SK-N-MC (cell line): Measurements from ENCODE around the gene RPL37A.

Experiments used
- EZH2 ChIP-seq: fragments of 200-600 bp; sonication (generic); IDR thresholded peaks from one replicate; pipeline ENCODE4 v1.6.1; 2017; ENCODE audit warnings: antibody characterized with exemption
- POLR2AphosphoS5 ChIP-seq: IDR thresholded peaks from 2 replicates; pipeline ENCODE4 v1.6.1; 2012; ENCODE audit warnings: mild to moderate bottlenecking, low read depth, low read length, borderline replicate concordance

DNA sequence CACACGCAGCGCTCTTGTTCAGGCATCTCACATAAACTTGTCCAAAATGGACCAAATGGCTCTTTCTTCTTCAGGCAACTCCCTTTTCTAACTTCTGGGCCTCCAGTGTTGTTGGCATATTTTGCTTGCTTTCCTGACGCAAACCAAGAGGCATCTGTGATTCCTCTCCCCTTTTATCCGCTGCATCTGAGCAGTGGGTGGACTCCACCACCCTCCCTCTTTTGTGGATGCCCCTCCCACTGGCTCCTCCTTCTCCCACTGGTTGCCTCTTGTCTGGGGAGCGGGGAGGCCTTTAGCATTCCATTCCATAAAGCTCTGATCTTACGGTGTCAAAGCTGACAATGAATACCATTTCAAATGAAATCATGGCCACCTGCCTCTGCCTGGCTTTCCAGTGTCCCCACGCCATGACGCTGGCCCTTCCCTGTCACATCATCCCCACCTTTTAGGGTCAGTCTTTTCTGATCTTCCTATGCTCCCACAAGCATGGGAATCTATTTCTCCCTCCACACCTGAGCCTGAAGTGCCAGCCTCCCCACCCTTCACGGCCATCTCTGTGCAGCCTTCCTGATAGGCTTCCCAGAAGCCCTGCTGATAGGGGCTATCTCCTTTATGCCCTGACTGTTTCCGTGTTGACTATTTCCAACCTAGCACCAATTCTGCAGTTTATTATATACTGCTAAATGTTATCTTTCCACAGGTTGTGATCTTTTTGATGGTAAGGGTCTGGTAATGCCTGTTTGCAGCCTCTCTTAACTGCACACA, 51.5 kb downstream of the RPL37A start:
- TF ChIP-seq EZH2 (no peak), POLR2AphosphoS5 (no peak)
